Type B pancreatic cell (in vitro differentiated cells): ENCODE data around the gene ATAD5. TPM values are rescaled to one million over a fixed set of nuclear protein-coding genes. Genes with fewer than 3 reads are reported as not detected.
"Not testable (repeated sequence)": the region's sequence is repeated elsewhere in the genome, so short reads cannot be mapped to it uniquely, and the experiment has no call there.

Experiments
- DNase-seq: peaks from one replicate; pipeline ENCODE4 v3.0.0; 2021; ENCODE audit warnings: mixed read lengths; ENCODE audit not compliant: unreplicated experiment; ENCODE audit errors: extremely low spot score
- H3K27ac Mint-ChIP-seq: 2 replicates; pipeline ENCODE4 v1.8.0; 2021; ENCODE audit warnings: mild to moderate bottlenecking, mixed read lengths
- H3K27me3 Mint-ChIP-seq: 2 replicates; pipeline ENCODE4 v1.8.0; 2021; ENCODE audit warnings: mixed read lengths
- H3K36me3 Mint-ChIP-seq: 2 replicates; pipeline ENCODE4 v1.8.0; 2021; ENCODE audit warnings: mixed read lengths
- H3K4me1 Mint-ChIP-seq: one replicate; pipeline ENCODE4 v1.8.0; 2021; ENCODE audit warnings: mixed read lengths; ENCODE audit not compliant: unreplicated experiment
- H3K4me3 Mint-ChIP-seq: 2 replicates; pipeline ENCODE4 v1.8.0; 2021; ENCODE audit warnings: mild to moderate bottlenecking, mixed read lengths
- H3K9me3 Mint-ChIP-seq: 2 replicates; pipeline ENCODE4 v1.8.0; 2021; ENCODE audit warnings: mixed read lengths
- CTCF ChIP-seq: fragments of 200-600 bp; sonication (generic); conservative IDR thresholded peaks from 2 replicates; pipeline ENCODE4 v1.5.0; 2021; ENCODE audit warnings: antibody characterized with exemption, mild to moderate bottlenecking
- total RNA-seq: library from RNA; stranded (reverse); gene quantifications from 2 replicates; pipeline ENCODE4 v1.2.1, GENCODE V29; 2021; ENCODE audit warnings: low replicate concordance

The ATAD5 gene
- total RNA-seq, 1 donor from 2014 or later, result 14.3 TPM

DNA sequence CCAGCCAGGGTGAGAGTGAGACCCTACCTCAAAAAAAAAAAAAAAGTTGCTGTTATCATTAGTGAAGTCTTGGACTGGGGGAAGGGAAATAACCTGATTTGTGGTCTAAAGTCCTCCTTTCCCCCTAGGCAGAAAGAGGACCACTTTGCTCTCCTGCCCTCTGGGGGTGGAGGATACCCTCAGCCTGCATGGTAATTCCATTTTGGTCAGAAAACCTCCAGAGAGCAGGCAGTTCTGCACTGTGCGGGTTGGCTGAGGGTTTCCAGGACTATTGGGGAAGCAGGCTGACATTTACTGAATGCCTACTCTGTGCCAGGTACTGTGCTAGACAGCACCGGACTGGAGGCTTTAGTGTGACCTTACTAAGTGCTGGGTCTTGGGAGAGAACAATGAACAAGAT, 92.6 kb downstream of the ATAD5 start:
- H3K27me3 Mint-ChIP-seq, result peaks cover 67% of the 10 kb centered on the region
- H3K36me3 Mint-ChIP-seq, result no peaks in the 10 kb centered on the region
- no peak for DNase-seq
- peaks cover 13% of the 10 kb centered on the region for H3K4me1 Mint-ChIP-seq
- no peak for TF ChIP-seq CTCF
- no peaks in the 10 kb centered on the region for H3K9me3 Mint-ChIP-seq
- H3K4me3 Mint-ChIP-seq, result no peak overlapping the region
- no peak overlapping the region for H3K27ac Mint-ChIP-seq

DNA sequence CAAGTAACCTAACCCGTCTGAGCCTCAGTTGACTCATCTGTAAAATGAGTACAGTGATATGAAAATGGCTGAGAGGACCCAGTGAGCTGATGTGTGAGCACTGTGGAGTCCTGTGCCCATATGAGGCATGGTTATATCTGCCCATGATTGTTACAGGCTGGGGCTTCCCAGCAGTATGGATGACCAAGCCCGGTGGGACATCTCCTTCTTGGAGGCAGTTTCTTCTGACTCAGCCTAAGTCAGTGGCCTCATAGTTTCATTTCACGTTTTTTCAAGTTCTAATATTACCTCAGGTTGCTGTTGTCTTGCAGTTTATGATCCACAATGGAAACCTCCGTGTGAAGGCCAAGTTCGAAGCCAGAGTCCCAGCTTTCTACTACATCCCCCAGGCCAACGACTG, 94.8 kb downstream of the ATAD5 start:
- H3K4me3 Mint-ChIP-seq, result no peak overlapping the region
- no peaks in the 10 kb centered on the region for H3K9me3 Mint-ChIP-seq

GRCh38 chr17:30927756-30928155, 96.0 kb downstream of the ATAD5 start:
- peaks cover 3% of the 10 kb centered on the region for H3K4me1 Mint-ChIP-seq
- no peak overlapping the region for H3K4me3 Mint-ChIP-seq

More for the DNA sequence above, 94.8 kb downstream of the ATAD5 start:
- H3K27ac Mint-ChIP-seq, result no peak overlapping the region
- H3K36me3 Mint-ChIP-seq, result no peaks in the 10 kb centered on the region
- peaks cover 6% of the 10 kb centered on the region for H3K4me1 Mint-ChIP-seq
- no peak for TF ChIP-seq CTCF
- no peak for DNase-seq
- H3K27me3 Mint-ChIP-seq, result peaks cover 55% of the 10 kb centered on the region

GRCh38 chr17:30928584-30928983, 96.8 kb downstream of the ATAD5 start:
- Mint-ChIP-seq H3K4me1 (no peaks in the 10 kb centered on the region), H3K27me3 (peaks cover 38% of the 10 kb centered on the region), H3K27ac (no peak overlapping the region), H3K4me3 (no peak overlapping the region), H3K36me3 (no peaks in the 10 kb centered on the region), H3K9me3 (no peaks in the 10 kb centered on the region)
- DNase-seq, result no peak
- TF ChIP-seq CTCF, result no peak

More at GRCh38 chr17:30927756-30928155, 96.0 kb downstream of the ATAD5 start:
- Mint-ChIP-seq H3K9me3 (no peaks in the 10 kb centered on the region), H3K36me3 (no peaks in the 10 kb centered on the region), H3K27ac (no peak overlapping the region), H3K27me3 (peaks cover 46% of the 10 kb centered on the region)
- TF ChIP-seq CTCF, result no peak
- DNase-seq, result no peak

GRCh38 chr17:30929081-30929633, 97.4 kb downstream of the ATAD5 start:
- Mint-ChIP-seq H3K27me3 (peaks cover 32% of the 10 kb centered on the region), H3K9me3 (no peaks in the 10 kb centered on the region), H3K36me3 (no peaks in the 10 kb centered on the region), H3K4me1 (no peaks in the 10 kb centered on the region), H3K4me3 (no peak overlapping the region), H3K27ac (no peak overlapping the region)
- no peak for DNase-seq
- TF ChIP-seq CTCF, result no peak

- not testable (repeated sequence) for H3K4me3 Mint-ChIP-seq, H3K36me3 Mint-ChIP-seq, H3K27ac Mint-ChIP-seq, DNase-seq, H3K4me1 Mint-ChIP-seq, H3K9me3 Mint-ChIP-seq
- H3K27me3 Mint-ChIP-seq, result peaks cover 27% of the 10 kb centered on the region
These were observed 98.1 kb downstream of the ATAD5 start for GRCh38 chr17:30929861-30930260.
